K562 (cell line): ENCODE measurements around the gene DLG4. TPM values are rescaled to one million over a fixed set of nuclear protein-coding genes. Genes with fewer than 3 reads are reported as not detected.
A peak's percentile ranks its signal among the peaks of the same experiment; 100 is the strongest.

Source experiments
- KAT7 ChIP-seq: sonication (generic); formaldehyde crosslinking; IDR thresholded peaks from 2 replicates; pipeline ENCODE4 v1.8.0; 2022; ENCODE audit warnings: missing genetic modification reagents, mild to moderate bottlenecking, borderline replicate concordance
- KAT8 ChIP-seq: fragments of 450-650 bp; IDR thresholded peaks from 2 replicates; pipeline ENCODE4 v1.6.1; 2016; ENCODE audit warnings: low read depth, mild to moderate bottlenecking
- KDM1A ChIP-seq, 2 experiments: fragments of 450-650 bp; IDR thresholded peaks; 2 replicates each; pipeline ENCODE4 v1.6.1; 2016; ENCODE audit warnings: mild to moderate bottlenecking in 2 of 2
- MCM2 ChIP-seq: fragments of 450-650 bp; IDR thresholded peaks from 2 replicates; pipeline ENCODE4 v1.6.1; 2017; ENCODE audit warnings: low read depth, mild to moderate bottlenecking
- MCM7 ChIP-seq, 2 experiments: fragments of 450-650 bp; IDR thresholded peaks; 2 replicates each; pipeline ENCODE4 v1.6.1; 2016 to 2018
- OTX1 ChIP-seq: fragments of 450-650 bp; formaldehyde crosslinking; IDR thresholded peaks from 2 replicates; pipeline ENCODE4 v1.4.0; 2022; ENCODE audit warnings: mild to moderate bottlenecking
- PATZ1 ChIP-seq: fragments of 250-450 bp; sonication (Bioruptor Pico); IDR thresholded peaks from 2 replicates; pipeline ENCODE4 v1.5.0; 2020; ENCODE audit warnings: mild to moderate bottlenecking, borderline replicate concordance
- RBM39 ChIP-seq: fragments of 200-400 bp; formaldehyde crosslinking; optimal IDR thresholded peaks from 2 replicates; pipeline ENCODE3; 2018; ENCODE audit warnings: low read depth, low read length
- RFX1 ChIP-seq: fragments of 450-650 bp; IDR thresholded peaks from 2 replicates; pipeline ENCODE4 v1.6.1; 2016; ENCODE audit warnings: mild to moderate bottlenecking, moderate library complexity
- SMC3 ChIP-seq: conservative IDR thresholded peaks from 2 replicates; pipeline ENCODE4 v1.6.1; 2011; ENCODE audit warnings: low read depth, low read length, improper control_type of control experiment; ENCODE audit not compliant: insufficient read depth
- SRSF1 ChIP-seq: fragments of 200-400 bp; formaldehyde crosslinking; IDR thresholded peaks from 2 replicates; pipeline ENCODE4 v1.6.1; 2017; ENCODE audit warnings: mild to moderate bottlenecking, low read depth, low read length, moderate library complexity
- SUPT5H ChIP-seq: fragments of 450-650 bp; IDR thresholded peaks from 2 replicates; pipeline ENCODE4 v1.6.1; 2016
- TFE3 ChIP-seq: fragments of 450-650 bp; formaldehyde crosslinking; IDR thresholded peaks from 2 replicates; pipeline ENCODE4 v1.4.0; 2020; ENCODE audit warnings: mild to moderate bottlenecking, mixed read lengths
- USF2 ChIP-seq: sonication (generic); formaldehyde crosslinking; IDR thresholded peaks from 2 replicates; pipeline ENCODE4 v1.5.0; 2020; ENCODE audit warnings: missing genetic modification reagents
- ZBED1 ChIP-seq: IDR thresholded peaks from 2 replicates; pipeline ENCODE4 v1.6.1; 2014
- ZBTB7A ChIP-seq: IDR thresholded peaks from 2 replicates; pipeline ENCODE4 v1.6.1; 2011; ENCODE audit warnings: low read depth, mild to moderate bottlenecking, low read length, moderate library complexity, borderline replicate concordance; ENCODE audit not compliant: control insufficient read depth
- ZFP1 ChIP-seq: fragments of 450-650 bp; formaldehyde crosslinking; IDR thresholded peaks from 2 replicates; pipeline ENCODE4 v1.4.0; 2020; ENCODE audit warnings: mild to moderate bottlenecking, mixed read lengths
- ZNF121 ChIP-seq: sonication (generic); formaldehyde crosslinking; conservative IDR thresholded peaks from 2 replicates; pipeline ENCODE4 v1.8.0; 2022; ENCODE audit warnings: missing genetic modification reagents
- ZNF124 ChIP-seq: sonication (generic); formaldehyde crosslinking; IDR thresholded peaks from 2 replicates; pipeline ENCODE4 v1.8.1; 2022; ENCODE audit warnings: missing genetic modification reagents
- ZNF780A ChIP-seq: fragments of 250-450 bp; sonication (Bioruptor Pico); IDR thresholded peaks from 2 replicates; pipeline ENCODE4 v1.5.0; 2021; ENCODE audit warnings: mild to moderate bottlenecking
- polyA plus RNA-seq, 8 experiments: library from polyadenylated mRNA; depleted of rRNA in 4 of 8; stranded (reverse) in 5 of 8; unstranded in 3 of 8; fragments of >200 nt; fragmentation: Nextera tagmentation in 2 of 8; fragmentation: Illumina TruSeq in 1 of 8; extraction: Ambion mirVana in 2 of 8; extraction: Trizol in 1 of 8; gene quantifications; 2 replicates each; pipeline versions ENCODE4 v1.2.1 to v1.2.3, GENCODE V29; 2011 to 2014; ENCODE audit warnings: inconsistent platforms in 1 of 8, missing spikeins in 1 of 8
- total RNA-seq, 7 experiments: library from RNA; depleted of rRNA in 6 of 7; stranded (reverse); fragments of >200 nt in 6 of 7; fragmentation: Illumina TruSeq in 2 of 7; extraction: Trizol in 2 of 7; gene quantifications; 2 replicates each; pipeline versions ENCODE4 v1.2.1 to v1.2.3, GENCODE V29; 2011 to 2021; ENCODE audit warnings: low replicate concordance in 1 of 7
- TF ChIP-seq, protein P1 (sequence below): fragments of 450-650 bp; IDR thresholded peaks from 2 replicates; pipeline ENCODE4 v1.6.1; 2017; ENCODE audit warnings: antibody characterized with exemption

The DLG4 gene
- total and polyA plus RNA-seq, 9 of the 15 experiments (the other 6 are each of a cell fraction or from before 2014, with no cell fraction given), result 0.03 to 12.0 (median 4.1) TPM

- TF ChIP-seq KAT7 (CRISPR knock-in tag) (peak; percentile 54; the same call in 1 of the 2 replicates), KAT8 (no peak), ZFP1 (CRISPR knock-in tag) (no peak), MCM2 (no peak), MCM7 (IDR thresholded peaks at IDR 0.05) (no peak), ZNF780A (CRISPR knock-in tag) (no peak), SUPT5H (peak; percentile 17; the same call in 1 of the 2 replicates), SMC3 (no peak), TFE3 (CRISPR knock-in tag) (no peak), OTX1 (CRISPR knock-in tag) (no peak), RFX1 (no peak; the same call in 1 of the 2 replicates), SRSF1 (peak; percentile 97), KDM1A (IDR thresholded peaks at IDR 0.05) (no peak), RBM39 (no peak), USF2 (CRISPR knock-in tag) (peak; percentile 34; the same call in 1 of the 2 replicates), ZNF121 (no peak), ZBTB7A (peak; percentile 71; the same call in 1 of the 2 replicates), ZBED1 (peak; percentile 42; the same call in 1 of the 2 replicates), PATZ1 (no peak), ZNF124 (CRISPR knock-in tag) (no peak)
- TF ChIP-seq, protein P1, sequence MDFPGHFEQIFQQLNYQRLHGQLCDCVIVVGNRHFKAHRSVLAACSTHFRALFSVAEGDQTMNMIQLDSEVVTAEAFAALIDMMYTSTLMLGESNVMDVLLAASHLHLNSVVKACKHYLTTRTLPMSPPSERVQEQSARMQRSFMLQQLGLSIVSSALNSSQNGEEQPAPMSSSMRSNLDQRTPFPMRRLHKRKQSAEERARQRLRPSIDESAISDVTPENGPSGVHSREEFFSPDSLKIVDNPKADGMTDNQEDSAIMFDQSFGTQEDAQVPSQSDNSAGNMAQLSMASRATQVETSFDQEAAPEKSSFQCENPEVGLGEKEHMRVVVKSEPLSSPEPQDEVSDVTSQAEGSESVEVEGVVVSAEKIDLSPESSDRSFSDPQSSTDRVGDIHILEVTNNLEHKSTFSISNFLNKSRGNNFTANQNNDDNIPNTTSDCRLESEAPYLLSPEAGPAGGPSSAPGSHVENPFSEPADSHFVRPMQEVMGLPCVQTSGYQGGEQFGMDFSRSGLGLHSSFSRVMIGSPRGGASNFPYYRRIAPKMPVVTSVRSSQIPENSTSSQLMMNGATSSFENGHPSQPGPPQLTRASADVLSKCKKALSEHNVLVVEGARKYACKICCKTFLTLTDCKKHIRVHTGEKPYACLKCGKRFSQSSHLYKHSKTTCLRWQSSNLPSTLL, result no peak
Measured at GRCh38 chr17:7241783-7242716, 22.4 kb upstream of the DLG4 start, which contains the start of gene GABARAP (continued).
